Measurements from ENCODE around the gene TMEM115.

TMEM115 gene

GRCh38 chr3:50354186-50354764 lies 5.0 kb downstream of the TMEM115 start:
- H3K36me3 ChIP-seq: peaks cover 58% of the 10 kb centered on the region
- no peak overlapping the region for H3K4me3 ChIP-seq (ENCODE audit: low read depth, low read length)
- no peak for DNase-seq
- H3K9me3 ChIP-seq (ENCODE audit: severe bottlenecking): no peaks in the 10 kb centered on the region
- TF ChIP-seq CTCF (IDR thresholded peaks at IDR 0.05; ENCODE audit: low read depth, low read length): no peak
- no peaks in the 10 kb centered on the region for H3K27me3 ChIP-seq (ENCODE audit: insufficient read depth, low read depth, severe bottlenecking)
- no peak overlapping the region for H3K27ac ChIP-seq

GRCh38 chr3:50353245-50354004 lies 5.9 kb downstream of the TMEM115 start:
- no peak overlapping the region for H3K27ac ChIP-seq

GRCh38 chr3:50352781-50353180 lies 6.5 kb downstream of the TMEM115 start:
- Histone ChIP-seq H3K27ac (no peak overlapping the region), H3K36me3 (peaks cover 66% of the 10 kb centered on the region), H3K9me3 (ENCODE audit: severe bottlenecking) (no peaks in the 10 kb centered on the region), H3K4me3 (ENCODE audit: low read depth, low read length) (no peak overlapping the region), H3K27me3 (ENCODE audit: insufficient read depth, low read depth, severe bottlenecking) (no peaks in the 10 kb centered on the region)
- TF ChIP-seq CTCF (IDR thresholded peaks at IDR 0.05; ENCODE audit: low read depth, low read length): peak; percentile 32; the same call in 1 of the 2 replicates
- no peak for DNase-seq

More at GRCh38 chr3:50353245-50354004, 5.9 kb downstream of the TMEM115 start:
- H3K36me3 ChIP-seq: peaks cover 66% of the 10 kb centered on the region
- H3K9me3 ChIP-seq (ENCODE audit: severe bottlenecking): no peaks in the 10 kb centered on the region
- no peak for TF ChIP-seq CTCF (IDR thresholded peaks at IDR 0.05; ENCODE audit: low read depth, low read length)
- H3K4me3 ChIP-seq (ENCODE audit: low read depth, low read length): no peak overlapping the region
- no peaks in the 10 kb centered on the region for H3K27me3 ChIP-seq (ENCODE audit: insufficient read depth, low read depth, severe bottlenecking)
- no peak for DNase-seq

GRCh38 chr3:50351323-50351697 lies 8.0 kb downstream of the TMEM115 start:
- H3K4me3 ChIP-seq (ENCODE audit: low read depth, low read length): peak overlapping the region; percentile 87
- H3K27me3 ChIP-seq (ENCODE audit: insufficient read depth, low read depth, severe bottlenecking): no peaks in the 10 kb centered on the region
- no peak for DNase-seq
- TF ChIP-seq CTCF (IDR thresholded peaks at IDR 0.05; ENCODE audit: low read depth, low read length): no peak
- no peaks in the 10 kb centered on the region for H3K9me3 ChIP-seq (ENCODE audit: severe bottlenecking)
- H3K27ac ChIP-seq: peak overlapping the region; percentile 83
- H3K36me3 ChIP-seq: peaks cover 61% of the 10 kb centered on the region

GRCh38 chr3:50350527-50351322 lies 8.6 kb downstream of the TMEM115 start, which contains the start of the genes CYB561D2 and NPRL2:
TSS of gene CYB561D2 (plus strand) at chr3:50350862. CDS start at chr3:50351434, 572 bp downstream.
TSS of gene NPRL2 (minus strand) at chr3:50350775. CDS start at chr3:50350652, 123 bp downstream.
- TF ChIP-seq CTCF (IDR thresholded peaks at IDR 0.05; ENCODE audit: low read depth, low read length): no peak
- H3K27me3 ChIP-seq (ENCODE audit: insufficient read depth, low read depth, severe bottlenecking): no peaks in the 10 kb centered on the region
- H3K36me3 ChIP-seq: peaks cover 55% of the 10 kb centered on the region
- peak within 1 kb of the TSS; percentile 87 for H3K4me3 ChIP-seq (ENCODE audit: low read depth, low read length)
- peak; percentile 98 for DNase-seq
- H3K27ac ChIP-seq: peak within 1 kb of the TSS; percentile 83
- no peaks in the 10 kb centered on the region for H3K9me3 ChIP-seq (ENCODE audit: severe bottlenecking)
